ENCODE results near the gene CEP250.

CEP250 gene

GRCh38 chr20:35518955-35519354 is 63.6 kb downstream of the CEP250 start:
- Histone ChIP-seq H3K9me3 (ENCODE audit: insufficient read depth, low read length) (no peaks in the 10 kb centered on the region), H4K20me1 (ENCODE audit: low read depth, low read length) (no peaks in the 10 kb centered on the region), H3F3A (ENCODE audit: insufficient read depth) (no peaks in the 10 kb centered on the region), H3K4me2 (ENCODE audit: low read depth, low read length, poor library complexity, severe bottlenecking) (no peak overlapping the region), H3K27ac (ENCODE audit: low read depth, low read length) (no peak overlapping the region), H3K4me3 (ENCODE audit: insufficient read depth, low read length, poor library complexity, severe bottlenecking) (no peak overlapping the region), H2AFZ (ENCODE audit: low read depth, low read length, severe bottlenecking) (no peak overlapping the region), H3K36me3 (ENCODE audit: low read length) (no peaks in the 10 kb centered on the region), H3K9me2 (replicated peaks; ENCODE audit: insufficient read depth, low read length) (no peaks in the 10 kb centered on the region), H3K27me3 (ENCODE audit: low read length) (no peaks in the 10 kb centered on the region), H3K9ac (ENCODE audit: low read length) (no peak overlapping the region), H3K79me2 (ENCODE audit: insufficient read depth, low read length) (no peaks in the 10 kb centered on the region)
- TF ChIP-seq CTCF (IDR thresholded peaks at IDR 0.05; ENCODE audit: insufficient read depth, low read length, poor library complexity, severe bottlenecking) (no peak), EZH2phosphoT487 (conservative IDR thresholded peaks at IDR 0.05; ENCODE audit: low read length) (no peak)

GRCh38 chr20:35523298-35523888 is 68.0 kb downstream of the CEP250 start:
- Histone ChIP-seq H3K27ac (ENCODE audit: low read depth, low read length) (no peak overlapping the region), H3K9me3 (ENCODE audit: insufficient read depth, low read length) (no peaks in the 10 kb centered on the region), H3K9ac (ENCODE audit: low read length) (no peak overlapping the region), H3F3A (ENCODE audit: insufficient read depth) (no peaks in the 10 kb centered on the region), H3K4me2 (ENCODE audit: low read depth, low read length, poor library complexity, severe bottlenecking) (no peak overlapping the region), H3K27me3 (ENCODE audit: low read length) (no peaks in the 10 kb centered on the region), H4K20me1 (ENCODE audit: low read depth, low read length) (no peaks in the 10 kb centered on the region), H3K79me2 (ENCODE audit: insufficient read depth, low read length) (no peaks in the 10 kb centered on the region), H2AFZ (ENCODE audit: low read depth, low read length, severe bottlenecking) (no peak overlapping the region), H3K36me3 (ENCODE audit: low read length) (no peaks in the 10 kb centered on the region), H3K9me2 (replicated peaks; ENCODE audit: insufficient read depth, low read length) (no peaks in the 10 kb centered on the region), H3K4me3 (ENCODE audit: insufficient read depth, low read length, poor library complexity, severe bottlenecking) (no peak overlapping the region)
- TF ChIP-seq CTCF (IDR thresholded peaks at IDR 0.05; ENCODE audit: insufficient read depth, low read length, poor library complexity, severe bottlenecking) = peak; percentile 35
- no peak for TF ChIP-seq EZH2phosphoT487 (conservative IDR thresholded peaks at IDR 0.05; ENCODE audit: low read length)

- H3K27me3 ChIP-seq (ENCODE audit: low read length) = no peaks in the 10 kb centered on the region
- H2AFZ ChIP-seq (ENCODE audit: low read depth, low read length, severe bottlenecking) = no peak overlapping the region
- no peak overlapping the region for H3K4me2 ChIP-seq (ENCODE audit: low read depth, low read length, poor library complexity, severe bottlenecking)
- no peaks in the 10 kb centered on the region for H3K9me2 ChIP-seq (replicated peaks; ENCODE audit: insufficient read depth, low read length)
- H4K20me1 ChIP-seq (ENCODE audit: low read depth, low read length) = no peaks in the 10 kb centered on the region
- H3K4me3 ChIP-seq (ENCODE audit: insufficient read depth, low read length, poor library complexity, severe bottlenecking) = no peak overlapping the region
- no peaks in the 10 kb centered on the region for H3K9me3 ChIP-seq (ENCODE audit: insufficient read depth, low read length)
- H3K9ac ChIP-seq (ENCODE audit: low read length) = no peak overlapping the region
- no peaks in the 10 kb centered on the region for H3F3A ChIP-seq (ENCODE audit: insufficient read depth)
- no peak overlapping the region for H3K27ac ChIP-seq (ENCODE audit: low read depth, low read length)
- no peak for TF ChIP-seq CTCF (IDR thresholded peaks at IDR 0.05; ENCODE audit: insufficient read depth, low read length, poor library complexity, severe bottlenecking)
- TF ChIP-seq EZH2phosphoT487 (conservative IDR thresholded peaks at IDR 0.05; ENCODE audit: low read length) = no peak
- H3K79me2 ChIP-seq (ENCODE audit: insufficient read depth, low read length) = no peaks in the 10 kb centered on the region
- no peaks in the 10 kb centered on the region for H3K36me3 ChIP-seq (ENCODE audit: low read length)
These were observed 70.2 kb downstream of the CEP250 start for GRCh38 chr20:35525639-35526038.
